H1 (cell line): ENCODE measurements around the gene GPR176. TPM values are rescaled to one million over a fixed set of nuclear protein-coding genes. Genes with fewer than 3 reads are reported as not detected.
A peak's percentile ranks its signal among the peaks of the same experiment; 100 is the strongest.

Source experiments
- CTCF ChIA-PET: fragments of 300-600 bp; sonication (Branson Sonifier 250); formaldehyde crosslinking; loops from one replicate; lab custom pipeline; 2021; ENCODE audit not compliant: partially characterized antibody; lab: Charles Lee
- POLR2A ChIA-PET: fragments of 300-600 bp; sonication (Branson Sonifier 250); formaldehyde crosslinking; loops from one replicate; lab custom pipeline; 2021; ENCODE audit warnings: inconsistent platforms; ENCODE audit not compliant: partially characterized antibody; lab: Charles Lee
- DNase-seq, 2 experiments: peaks; one replicate each; pipeline versions ENCODE4 v3.0.0 to v3.0.0-alpha.2; 2010 to 2022; ENCODE audit warnings: low spot score in 2 of 2, low read depth in 1 of 2, mixed read lengths in 1 of 2
- FAIRE-seq: peaks from 2 replicates; lab custom pipeline; 2011; peaks lifted over from hg19 to GRCh38; lab: Jason Lieb, UNC
- H2AFZ ChIP-seq: 2 replicates; pipeline ENCODE4 v1.8.1; 2012; ENCODE audit warnings: low read length, inconsistent platforms
- H2AK5ac ChIP-seq: 2 replicates; pipeline ENCODE4 v1.6.1; 2013; ENCODE audit warnings: low read depth, low read length
- H2BK120ac ChIP-seq: replicated peaks from 2 replicates; pipeline ENCODE3; 2013; ENCODE audit warnings: low read depth, low read length, inconsistent platforms
- H2BK12ac ChIP-seq: 2 replicates; pipeline ENCODE4 v1.6.1; 2013; ENCODE audit warnings: low read depth, low read length
- H2BK15ac ChIP-seq: 2 replicates; pipeline ENCODE4 v1.6.1; 2013; ENCODE audit warnings: low read length
- H2BK20ac ChIP-seq: 2 replicates; pipeline ENCODE4 v1.6.1; 2013; ENCODE audit warnings: low read length
- H2BK5ac ChIP-seq: 2 replicates; pipeline ENCODE4 v1.6.1; 2013; ENCODE audit warnings: low read depth, low read length
- H3K14ac ChIP-seq: 2 replicates; pipeline ENCODE4 v1.6.1; 2013; ENCODE audit warnings: inconsistent platforms; ENCODE audit not compliant: insufficient read length
- H3K18ac ChIP-seq: 2 replicates; pipeline ENCODE4 v1.6.1; 2013; ENCODE audit warnings: low read length; ENCODE audit errors: extremely low read depth
- H3K23ac ChIP-seq: 2 replicates; pipeline ENCODE4 v1.6.1; 2013; ENCODE audit warnings: inconsistent platforms; ENCODE audit not compliant: insufficient read length
- H3K23me2 ChIP-seq: 2 replicates; pipeline ENCODE4 v1.6.1; 2013; ENCODE audit warnings: low read depth, low read length
- H3K27ac ChIP-seq: 2 replicates; pipeline ENCODE4 v1.6.1; 2011; ENCODE audit warnings: low read depth, low read length, inconsistent platforms
- H3K27me3 ChIP-seq, 4 experiments: replicated peaks in 1 of 4; 1 replicate in 1 of 4; 2 replicates in 3 of 4; pipeline versions ENCODE4 v1.6.1 to v1.8.1; 2011 to 2013; ENCODE audit warnings: low read length in 3 of 4, mild to moderate bottlenecking in 3 of 4, inconsistent platforms in 2 of 4, mixed read lengths in 2 of 4, moderate library complexity in 1 of 4; ENCODE audit not compliant: control insufficient read depth in 3 of 4, insufficient read depth in 3 of 4; ENCODE audit errors: extremely low read depth in 1 of 4
- H3K36me3 ChIP-seq, 4 experiments: 2 replicates each; pipeline versions ENCODE4 v1.6.1 to v1.8.1; 2011 to 2013; ENCODE audit warnings: mild to moderate bottlenecking in 4 of 4, low read length in 3 of 4, moderate library complexity in 2 of 4, control low read depth in 1 of 4, inconsistent platforms in 1 of 4; ENCODE audit not compliant: insufficient read depth in 4 of 4, control insufficient read depth in 2 of 4
- H3K4ac ChIP-seq: replicated peaks from 2 replicates; pipeline ENCODE3; 2013; ENCODE audit warnings: low read length, low read depth, mixed read lengths, inconsistent platforms; ENCODE audit not compliant: insufficient read length
- H3K4me1 ChIP-seq, 4 experiments: replicated peaks in 1 of 4; 1 replicate in 1 of 4; 2 replicates in 3 of 4; pipeline versions ENCODE4 v1.6.1 to v1.8.1; 2011 to 2013; ENCODE audit warnings: low read length in 3 of 4, inconsistent platforms in 2 of 4, mixed read lengths in 1 of 4; ENCODE audit not compliant: insufficient read depth in 4 of 4, control insufficient read depth in 3 of 4
- H3K4me2 ChIP-seq, 2 experiments: 2 replicates each; pipeline versions ENCODE4 v1.6.1 to v1.8.1; 2011 to 2013; ENCODE audit warnings: low read depth in 2 of 2, low read length in 2 of 2, control low read depth in 1 of 2, inconsistent platforms in 1 of 2, mild to moderate bottlenecking in 1 of 2; ENCODE audit not compliant: insufficient read depth in 1 of 2
- H3K4me3 ChIP-seq, 4 experiments: fragments of 200-600, 300-600 bp in 1 of 4; sonication (generic), shearing (Covaris generic), sonication (Bioruptor Twin) in 1 of 4; 2 replicates each; pipeline versions ENCODE4 v1.5.1 to v1.8.1; 2011 to 2016; ENCODE audit warnings: low read length in 4 of 4, low read depth in 3 of 4, control low read depth in 2 of 4, inconsistent platforms in 2 of 4, mild to moderate bottlenecking in 2 of 4, mixed read lengths in 1 of 4, moderate library complexity in 1 of 4; ENCODE audit not compliant: insufficient read depth in 2 of 4; ENCODE audit errors: extremely low read depth in 1 of 4
- H3K56ac ChIP-seq: replicated peaks from 2 replicates; pipeline ENCODE3; 2013; ENCODE audit warnings: low read depth, mild to moderate bottlenecking, mixed read lengths, low read length, inconsistent platforms; ENCODE audit not compliant: insufficient read length
- H3K79me1 ChIP-seq: 2 replicates; pipeline ENCODE4 v1.6.1; 2013; ENCODE audit warnings: low read depth, low read length, control low read depth
- H3K79me2 ChIP-seq, 2 experiments: 2 replicates each; pipeline versions ENCODE4 v1.6.1 to v1.8.1; 2012 to 2013; ENCODE audit warnings: low read length in 2 of 2, mild to moderate bottlenecking in 2 of 2, inconsistent platforms in 1 of 2; ENCODE audit not compliant: insufficient read depth in 2 of 2, control insufficient read depth in 1 of 2
- H3K9ac ChIP-seq, 4 experiments: replicated peaks in 1 of 4; 1 replicate in 1 of 4; 2 replicates in 3 of 4; pipeline versions ENCODE4 v1.6.1 to v1.8.1; 2011 to 2013; ENCODE audit warnings: low read depth in 3 of 4, low read length in 3 of 4, control low read depth in 2 of 4, mild to moderate bottlenecking in 2 of 4, moderate library complexity in 2 of 4, inconsistent platforms in 1 of 4; ENCODE audit errors: extremely low read depth in 1 of 4
- H3K9me3 ChIP-seq, 2 experiments: 2 replicates each; pipeline versions ENCODE4 v1.6.1 to v1.8.1; 2012 to 2013; ENCODE audit warnings: mild to moderate bottlenecking in 2 of 2, moderate library complexity in 2 of 2, control low read depth in 1 of 2, inconsistent platforms in 1 of 2, low read depth in 1 of 2, low read length in 1 of 2, mixed read lengths in 1 of 2; ENCODE audit not compliant: insufficient read depth in 2 of 2
- H4K20me1 ChIP-seq, 2 experiments: replicated peaks in 1 of 2; 2 replicates each; pipeline versions ENCODE3 to v1.8.1; 2011 to 2013; ENCODE audit warnings: inconsistent platforms in 2 of 2, low read length in 2 of 2, mild to moderate bottlenecking in 1 of 2; ENCODE audit not compliant: insufficient read depth in 2 of 2, control insufficient read depth in 1 of 2
- H4K5ac ChIP-seq: 2 replicates; pipeline ENCODE4 v1.6.1; 2013; ENCODE audit warnings: low read length, low read depth, mixed read lengths, inconsistent platforms; ENCODE audit not compliant: insufficient read length
- H4K8ac ChIP-seq: 2 replicates; pipeline ENCODE4 v1.8.0; 2013; ENCODE audit warnings: mild to moderate bottlenecking, moderate library complexity, low read length, inconsistent platforms; ENCODE audit not compliant: insufficient read depth; ENCODE audit errors: extremely low read depth
- H4K91ac ChIP-seq: replicated peaks from 2 replicates; pipeline ENCODE3; 2013; ENCODE audit warnings: low read length, mixed read lengths, inconsistent platforms; ENCODE audit not compliant: insufficient read length
- SIN3A ChIP-seq, 2 experiments: IDR thresholded peaks in 1 of 2; conservative IDR thresholded peaks in 1 of 2; 2 replicates each; pipeline ENCODE4 v1.6.1; 2011 to 2012; ENCODE audit warnings: low read length in 2 of 2, improper control_type of control experiment in 1 of 2, low read depth in 1 of 2, mild to moderate bottlenecking in 1 of 2
- WGBS, 2 experiments: shearing (Covaris generic) in 1 of 2; methylation state at CpG; one replicate each; pipeline versions ENCODE4 v1.1.6 to v1.1.7; 2013 to 2015; ENCODE audit warnings: low lambda C conversion rate in 2 of 2, mixed read lengths in 2 of 2, inconsistent platforms in 1 of 2, low coverage in 1 of 2, missing lambda C conversion rate in 1 of 2; ENCODE audit not compliant: insufficient replicate concordance in 2 of 2, insufficient coverage in 1 of 2, insufficient read length in 1 of 2; ENCODE audit errors: extremely low coverage in 1 of 2, missing lambda C conversion rate in 1 of 2; 5-methylcytosine and 5-hydroxymethylcytosine counted together
- polyA plus RNA-seq, 7 experiments: library from polyadenylated mRNA; depleted of rRNA in 3 of 7; stranded (reverse) in 5 of 7; unstranded in 2 of 7; fragments of >200 nt in 5 of 7; fragments of 200-250 nt in 2 of 7; gene quantifications; 1 replicate in 5 of 7; 2 replicates in 1 of 7; 4 replicates in 1 of 7; pipeline versions ENCODE4 v1.2.1 to v1.2.3, GENCODE V29; 2011 to 2013; ENCODE audit warnings: missing spikeins in 2 of 7, mixed read lengths in 2 of 7
- total RNA-seq: library from RNA; stranded (reverse); fragmentation: NEBNext Ultra II Directional; extraction: Animal tissue kit (Norgen Biotek cat#: 25700); gene quantifications from 2 replicates; pipeline ENCODE4 v1.2.1, GENCODE V29; 2021

Gene GPR176
- total and polyA plus RNA-seq, 2 of the 8 experiments (the other 6 are each of a cell fraction or from before 2014, with no cell fraction given), result 190 to 281 TPM

DNA sequence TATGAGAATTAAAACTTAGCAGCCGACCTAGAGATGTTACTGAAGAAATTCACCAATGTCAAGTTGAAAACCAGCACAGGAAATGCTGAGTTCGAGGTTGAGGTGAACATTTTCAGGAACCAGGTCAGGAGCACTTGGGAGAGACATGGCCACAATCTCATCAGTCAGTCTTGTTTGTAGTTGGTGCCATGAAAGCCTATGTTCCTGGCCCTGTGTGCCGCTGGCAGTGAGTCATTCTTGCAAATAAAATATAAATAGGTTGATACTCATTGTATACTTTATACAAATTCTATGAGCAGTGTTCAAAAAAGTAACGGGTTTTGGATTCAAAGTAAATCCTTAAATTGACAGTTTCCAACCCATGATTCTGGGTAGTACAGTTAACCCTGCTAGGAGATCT, 135.9 kb downstream of the GPR176 start:
- H3K4me2 ChIP-seq, result peak overlapping the region; percentile 98 to 99
- H2BK15ac ChIP-seq, result no peak overlapping the region
- no peaks in the 10 kb centered on the region for H3K9me3 ChIP-seq
- H3K36me3 ChIP-seq, result no peaks in the 10 kb centered on the region
- TF ChIP-seq SIN3A (conservative IDR thresholded peaks at IDR 0.05 in 1 of 2, IDR thresholded peaks at IDR 0.05 in 1 of 2; ENCODE audit: low read depth in 1 of 2, low read length in 2 of 2), result no peak
- H3K56ac ChIP-seq, result no peak overlapping the region
- H2AK5ac ChIP-seq, result no peak overlapping the region
- no peak overlapping the region for H2BK20ac ChIP-seq
- H3K79me2 ChIP-seq, result peaks cover 0 to 17% of the 10 kb centered on the region in 2 experiments; a peak in 2 of 4 replicates
- no peak overlapping the region for H3K9ac ChIP-seq
- H2BK5ac ChIP-seq, result no peak overlapping the region
- no peak overlapping the region for H2BK120ac ChIP-seq
- WGBS, 2 experiments, result 76% methylated on average over 4 of the region's 4 CpGs; no CpG with 5 or more reads in 1 of the 2 experiments
- no peak overlapping the region for H3K27ac ChIP-seq
- no peaks in the 10 kb centered on the region for H4K20me1 ChIP-seq
- POLR2A ChIA-PET, result no interaction called here
- no peak overlapping the region for H4K5ac ChIP-seq
- CTCF ChIA-PET, result interaction anchor here (0.9 to 2.0 kb wide), 2 partner anchors 34 to 90 kb away, joined by 3 to 9 read pairs; no protein-coding TSS in a partner anchor
- no peak overlapping the region for H4K91ac ChIP-seq
- no peaks in the 10 kb centered on the region for H3K79me1 ChIP-seq
- H3K14ac ChIP-seq, result no peak overlapping the region
- no peak overlapping the region for H2AFZ ChIP-seq
- FAIRE-seq (no peak), DNase-seq (no peak)
- H3K4me3 ChIP-seq, result peak overlapping the region; percentile 9 to 97 (median 50); a peak in 3 of 8 replicates
- no peak overlapping the region for H3K4ac ChIP-seq
- no peaks in the 10 kb centered on the region for H3K27me3 ChIP-seq
- H3K23ac ChIP-seq, result no peak overlapping the region
- peaks cover 2 to 27% (median 22%) of the 10 kb centered on the region in 4 experiments; a peak in 6 of 7 replicates for H3K4me1 ChIP-seq
- H3K23me2 ChIP-seq, result peaks cover 7% of the 10 kb centered on the region
- H3K18ac ChIP-seq, result no peak overlapping the region
- H2BK12ac ChIP-seq, result no peak overlapping the region
- no peak overlapping the region for H4K8ac ChIP-seq
